SK-N-SH (cell line): ENCODE data around the gene DRGX. TPM values are rescaled to one million over a fixed set of nuclear protein-coding genes. Genes with fewer than 3 reads are reported as not detected.

Experiments
- CTCF ChIA-PET: fragments of 300-600, 350-600 bp; formaldehyde crosslinking; extraction: SDS; loops from one replicate; lab custom pipeline; 2021; lab: Yijun Ruan, JAX
- POLR2A ChIA-PET: fragments of 350-600 bp; sonication (Branson Sonifier 250); formaldehyde crosslinking; extraction: SDS; loops from one replicate; lab custom pipeline; 2020; ENCODE audit warnings: antibody characterized with exemption, inconsistent platforms; lab: Yijun Ruan, JAX
- DNase-seq: peaks from one replicate; pipeline ENCODE4 v3.0.0; 2012
- H2AFZ ChIP-seq: fragments of 200-600 bp; sonication (generic); 2 replicates; pipeline ENCODE4 v1.8.1; 2016; ENCODE audit warnings: antibody characterized with exemption, mild to moderate bottlenecking, low read depth
- H3F3A ChIP-seq: fragments of 200-600 bp; sonication (generic); replicated peaks from 2 replicates; pipeline ENCODE3; 2016; ENCODE audit warnings: antibody characterized with exemption, mild to moderate bottlenecking; ENCODE audit not compliant: insufficient read depth
- H3K27ac ChIP-seq, 2 experiments: fragments of 200-500 bp in 1 of 2; fragments of 200-600 bp in 1 of 2; sonication (Bioruptor generic) in 1 of 2; sonication (generic), shearing (Covaris generic) in 1 of 2; 2 replicates each; pipeline versions ENCODE4 v1.5.1 to v1.6.1; 2014 to 2016; ENCODE audit warnings: low read depth in 2 of 2, inconsistent platforms in 1 of 2, low read length in 1 of 2, mild to moderate bottlenecking in 1 of 2, mixed read lengths in 1 of 2
- H3K27me3 ChIP-seq: fragments of 200-600 bp; sonication (generic), shearing (Covaris generic); 2 replicates; pipeline ENCODE4 v1.6.1; 2016; ENCODE audit warnings: mixed run types; ENCODE audit not compliant: insufficient read depth
- H3K36me3 ChIP-seq, 2 experiments: fragments of 200-500 bp in 1 of 2; fragments of 200-600 bp in 1 of 2; sonication (Bioruptor generic) in 1 of 2; sonication (generic) in 1 of 2; replicated peaks in 1 of 2; 2 replicates each; pipeline versions ENCODE3 to v1.5.1; 2014 to 2016; ENCODE audit warnings: low read length in 1 of 2, mild to moderate bottlenecking in 1 of 2; ENCODE audit not compliant: insufficient read depth in 2 of 2, control insufficient read depth in 1 of 2
- H3K4me1 ChIP-seq, 2 experiments: fragments of 200-500 bp in 1 of 2; fragments of 200-600 bp in 1 of 2; sonication (Bioruptor generic) in 1 of 2; sonication (generic), shearing (Covaris generic) in 1 of 2; 2 replicates each; pipeline versions ENCODE4 v1.5.1 to v1.6.1; 2014 to 2016; ENCODE audit warnings: low read depth in 1 of 2, low read length in 1 of 2, mixed run types in 1 of 2; ENCODE audit not compliant: insufficient read depth in 2 of 2, control insufficient read depth in 1 of 2
- H3K4me2 ChIP-seq: fragments of 200-600 bp; sonication (generic), shearing (Covaris generic); 2 replicates; pipeline ENCODE4 v1.6.1; 2017; ENCODE audit warnings: mixed run types
- H3K4me3 ChIP-seq, 2 experiments: fragments of 200-500 bp in 1 of 2; fragments of 200-600 bp in 1 of 2; sonication (Bioruptor generic) in 1 of 2; sonication (generic), shearing (Covaris generic) in 1 of 2; 2 replicates each; pipeline versions ENCODE4 v1.5.1 to v1.8.1; 2014 to 2016; ENCODE audit warnings: low read depth in 2 of 2, inconsistent platforms in 1 of 2, low read length in 1 of 2, mild to moderate bottlenecking in 1 of 2, mixed read lengths in 1 of 2, moderate library complexity in 1 of 2
- H3K79me2 ChIP-seq: fragments of 200-600 bp; sonication (generic); 2 replicates; pipeline ENCODE4 v1.8.1; 2017; ENCODE audit warnings: mild to moderate bottlenecking; ENCODE audit not compliant: insufficient read depth
- H3K9ac ChIP-seq: fragments of 200-600 bp; sonication (generic); 2 replicates; pipeline ENCODE4 v1.6.1; 2017; ENCODE audit warnings: mixed run types
- H3K9me2 ChIP-seq: fragments of 200-600 bp; sonication (generic); 2 replicates; pipeline ENCODE4 v1.6.1; 2017; ENCODE audit warnings: mixed run types
- H3K9me3 ChIP-seq: fragments of 200-600 bp; sonication (generic); 2 replicates; pipeline ENCODE4 v1.6.1; 2017; ENCODE audit warnings: mixed run types, mild to moderate bottlenecking, moderate library complexity
- H4K20me1 ChIP-seq: fragments of 200-600 bp; sonication (generic); 2 replicates; pipeline ENCODE4 v1.6.1; 2017; ENCODE audit warnings: mild to moderate bottlenecking, mixed run types; ENCODE audit not compliant: insufficient read depth
- CHD2 ChIP-seq: fragments of 150-350 bp; IDR thresholded peaks from 2 replicates; pipeline ENCODE4 v1.6.1; 2018; ENCODE audit warnings: low read length; ENCODE audit not compliant: partially characterized antibody
- ELF1 ChIP-seq: IDR thresholded peaks from 2 replicates; pipeline ENCODE4 v1.4.0; 2012
- EP300 ChIP-seq, 2 experiments: IDR thresholded peaks; 2 replicates each; pipeline versions ENCODE4 v1.4.0 to v1.6.1; 2012; ENCODE audit warnings: borderline replicate concordance in 1 of 2, low read depth in 1 of 2, low read length in 1 of 2
- FOSL2 ChIP-seq: IDR thresholded peaks from 2 replicates; pipeline ENCODE4 v1.4.0; 2012; ENCODE audit warnings: low read depth, mild to moderate bottlenecking, moderate library complexity, borderline replicate concordance
- FOXM1 ChIP-seq: IDR thresholded peaks from 2 replicates; pipeline ENCODE4 v1.4.0; 2012; ENCODE audit warnings: low read depth, mild to moderate bottlenecking
- JUND ChIP-seq: IDR thresholded peaks from 2 replicates; pipeline ENCODE4 v1.4.0; 2012
- MAX ChIP-seq: IDR thresholded peaks from 2 replicates; pipeline ENCODE4 v1.4.0; 2012; ENCODE audit warnings: low read depth
- MEF2A ChIP-seq: IDR thresholded peaks from 2 replicates; pipeline ENCODE4 v1.4.0; 2012; ENCODE audit warnings: low read depth, borderline replicate concordance
- RFX5 ChIP-seq: IDR thresholded peaks from 2 replicates; pipeline ENCODE4 v1.6.1; 2012; ENCODE audit warnings: mild to moderate bottlenecking, improper control_type of control experiment, low read length
- SMC3 ChIP-seq: IDR thresholded peaks from 2 replicates; pipeline ENCODE4 v1.6.1; 2012; ENCODE audit warnings: low read depth, low read length, improper control_type of control experiment
- TAF1 ChIP-seq: IDR thresholded peaks from 2 replicates; pipeline ENCODE4 v1.6.1; 2012; ENCODE audit warnings: low read depth, mild to moderate bottlenecking, low read length, moderate library complexity, borderline replicate concordance
- TCF12 ChIP-seq: IDR thresholded peaks from 2 replicates; pipeline ENCODE4 v1.4.0; 2012
- USF1 ChIP-seq: IDR thresholded peaks from 2 replicates; pipeline ENCODE4 v1.4.0; 2012; ENCODE audit warnings: low read depth, borderline replicate concordance
- YY1 ChIP-seq: IDR thresholded peaks from 2 replicates; pipeline ENCODE4 v1.4.0; 2012; ENCODE audit warnings: low read depth, mild to moderate bottlenecking
- ZBTB33 ChIP-seq: IDR thresholded peaks from 2 replicates; pipeline ENCODE4 v1.4.0; 2012; ENCODE audit warnings: low read depth, borderline replicate concordance
- WGBS: methylation state at CpG from one replicate; pipeline ENCODE4 v1.1.6; 2017; ENCODE audit warnings: low lambda C conversion rate; 5-methylcytosine and 5-hydroxymethylcytosine counted together
- polyA plus RNA-seq, 3 experiments: library from polyadenylated mRNA; depleted of rRNA; stranded (reverse); fragments of >200 nt; gene quantifications; 2 replicates each; pipeline ENCODE4 v1.2.3, GENCODE V29; 2012
- TF ChIP-seq, protein P1 (sequence below): fragments of 150-350 bp; IDR thresholded peaks from 2 replicates; pipeline ENCODE4 v1.6.1; 2016; ENCODE audit warnings: mild to moderate bottlenecking, low read depth, low read length

Gene DRGX
- polyA plus RNA-seq, 1 of the 3 experiments (the other 2 are of a cell fraction), result not detected

- ChIA-PET POLR2A (no interaction called here), CTCF (no interaction called here)
- no peak overlapping the region for H3K4me2 ChIP-seq
- peaks cover 5% of the 10 kb centered on the region; the same call in 1 of the 2 replicates for H3K27me3 ChIP-seq
- no peak overlapping the region for H3K4me3 ChIP-seq
- 35% methylated on average over 10 of the region's 22 CpGs for WGBS
- peaks cover 0 to 7% of the 10 kb centered on the region in 2 experiments; a peak in 1 of 4 replicates for H3K4me1 ChIP-seq
- TF ChIP-seq JUND (no peak), ELF1 (no peak), MEF2A (no peak), SMC3 (no peak), ZBTB33 (no peak), EP300 (IDR thresholded peaks at IDR 0.05; ENCODE audit: borderline replicate concordance in 1 of 2, low read depth in 1 of 2, low read length in 1 of 2) (no peak), CHD2 (no peak), YY1 (no peak), USF1 (no peak), MAX (no peak), TCF12 (no peak), FOSL2 (no peak), FOXM1 (no peak), RFX5 (no peak), TAF1 (no peak)
- TF ChIP-seq, protein P1, sequence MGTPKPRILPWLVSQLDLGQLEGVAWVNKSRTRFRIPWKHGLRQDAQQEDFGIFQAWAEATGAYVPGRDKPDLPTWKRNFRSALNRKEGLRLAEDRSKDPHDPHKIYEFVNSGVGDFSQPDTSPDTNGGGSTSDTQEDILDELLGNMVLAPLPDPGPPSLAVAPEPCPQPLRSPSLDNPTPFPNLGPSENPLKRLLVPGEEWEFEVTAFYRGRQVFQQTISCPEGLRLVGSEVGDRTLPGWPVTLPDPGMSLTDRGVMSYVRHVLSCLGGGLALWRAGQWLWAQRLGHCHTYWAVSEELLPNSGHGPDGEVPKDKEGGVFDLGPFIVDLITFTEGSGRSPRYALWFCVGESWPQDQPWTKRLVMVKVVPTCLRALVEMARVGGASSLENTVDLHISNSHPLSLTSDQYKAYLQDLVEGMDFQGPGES, result no peak
- H4K20me1 ChIP-seq, result no peaks in the 10 kb centered on the region
- H3K9ac ChIP-seq, result no peak overlapping the region
- H3F3A ChIP-seq, result no peaks in the 10 kb centered on the region
- no peaks in the 10 kb centered on the region for H3K9me2 ChIP-seq
- no peak for DNase-seq
- H3K9me3 ChIP-seq, result no peaks in the 10 kb centered on the region
- H3K79me2 ChIP-seq, result no peaks in the 10 kb centered on the region
- no peak overlapping the region for H3K27ac ChIP-seq
- no peak overlapping the region for H2AFZ ChIP-seq
- H3K36me3 ChIP-seq, result peaks cover 0 to 2% of the 10 kb centered on the region in 2 experiments
Measured at GRCh38 chr10:49385939-49386922, 9.7 kb downstream of the DRGX start.
